IMR-90 (cell line): Measurements from ENCODE around the gene MICB. TPM values are rescaled to one million over a fixed set of nuclear protein-coding genes. Genes with fewer than 3 reads are reported as not detected.

Experiments used
- ATAC-seq: fragments of 200-7000 bp; cut with Tn5 transposase; 2 replicates; pipeline ENCODE4 v1.9.1; 2020; ENCODE audit warnings: low read depth, mild to moderate bottlenecking, moderate library complexity
- BruUV-seq: library from RNA; stranded (reverse); fragments of 400-500 nt; replicated peaks from 2 replicates; lab custom pipeline; 2021; lab: Mats Ljungman, UMichigan
- CTCF ChIA-PET: fragments of 300-600 bp; formaldehyde crosslinking; extraction: SDS; loops from one replicate; lab custom pipeline; 2021; ENCODE audit warnings: antibody characterized with exemption; lab: Yijun Ruan, JAX
- POLR2A ChIA-PET: fragments of 300-600 bp; sonication (Branson Sonifier 250); formaldehyde crosslinking; loops from one replicate; lab custom pipeline; 2022; ENCODE audit warnings: antibody characterized with exemption; ENCODE audit not compliant: unreplicated experiment; lab: Charles Lee
- DNase-seq: peaks from one replicate; pipeline ENCODE4 v3.0.0; 2013
- H2AFZ ChIP-seq: replicated peaks from 2 replicates; pipeline ENCODE3; 2013; ENCODE audit warnings: low read length, mild to moderate bottlenecking; ENCODE audit not compliant: poor library complexity
- H2AK5ac ChIP-seq: 2 replicates; pipeline ENCODE4 v1.6.1; 2013; ENCODE audit warnings: low read depth, low read length, inconsistent platforms
- H2AK9ac ChIP-seq: replicated peaks from 2 replicates; pipeline ENCODE3; 2013; ENCODE audit warnings: mild to moderate bottlenecking, low read depth, low read length, moderate library complexity; ENCODE audit not compliant: poor library complexity
- H2BK120ac ChIP-seq: 2 replicates; pipeline ENCODE4 v1.6.1; 2013; ENCODE audit warnings: low read depth, low read length, inconsistent platforms
- H2BK15ac ChIP-seq: 3 replicates; pipeline ENCODE4 v1.6.1; 2013; ENCODE audit warnings: low read depth, low read length, inconsistent platforms
- H2BK20ac ChIP-seq: 2 replicates; pipeline ENCODE4 v1.6.1; 2013; ENCODE audit warnings: low read depth, mild to moderate bottlenecking, inconsistent platforms, low read length, moderate library complexity
- H2BK5ac ChIP-seq: 2 replicates; pipeline ENCODE4 v1.6.1; 2013; ENCODE audit warnings: mild to moderate bottlenecking, low read depth, low read length, inconsistent platforms; ENCODE audit not compliant: poor library complexity, severe bottlenecking
- H3K14ac ChIP-seq: replicated peaks from 2 replicates; pipeline ENCODE4 v1.6.1; 2013; ENCODE audit warnings: low read depth, low read length, inconsistent platforms
- H3K18ac ChIP-seq: 2 replicates; pipeline ENCODE4 v1.6.1; 2013; ENCODE audit warnings: low read depth, low read length, control low read depth
- H3K23ac ChIP-seq: 2 replicates; pipeline ENCODE4 v1.6.1; 2013; ENCODE audit warnings: low read depth, low read length, inconsistent platforms
- H3K27ac ChIP-seq: 2 replicates; pipeline ENCODE4 v1.5.1; 2013; ENCODE audit warnings: mild to moderate bottlenecking, control low read depth, low read length; ENCODE audit not compliant: insufficient read depth
- H3K27me3 ChIP-seq: 2 replicates; pipeline ENCODE4 v1.6.1; 2013; ENCODE audit warnings: low read length; ENCODE audit not compliant: control insufficient read depth, insufficient read depth
- H3K36me3 ChIP-seq: 2 replicates; pipeline ENCODE4 v1.6.1; 2013; ENCODE audit warnings: low read length, mixed read lengths; ENCODE audit not compliant: control insufficient read depth, insufficient read depth
- H3K4ac ChIP-seq: 2 replicates; pipeline ENCODE4 v1.6.1; 2013; ENCODE audit warnings: low read depth, low read length, inconsistent platforms
- H3K4me1 ChIP-seq: 2 replicates; pipeline ENCODE4 v1.6.1; 2013; ENCODE audit warnings: low read length, mixed read lengths; ENCODE audit not compliant: control insufficient read depth, insufficient read depth
- H3K4me2 ChIP-seq: 2 replicates; pipeline ENCODE4 v1.6.1; 2013; ENCODE audit warnings: low read depth, mild to moderate bottlenecking, control low read depth, low read length, moderate library complexity
- H3K4me3 ChIP-seq: 2 replicates; pipeline ENCODE4 v1.5.1; 2013; ENCODE audit warnings: low read depth, mild to moderate bottlenecking, control low read depth, low read length, moderate library complexity; ENCODE audit not compliant: insufficient read depth
- H3K56ac ChIP-seq: 2 replicates; pipeline ENCODE4 v1.6.1; 2013; ENCODE audit warnings: low read length, inconsistent platforms; ENCODE audit not compliant: insufficient read depth; ENCODE audit errors: extremely low read depth
- H3K79me1 ChIP-seq, 2 experiments: 2 replicates each; pipeline ENCODE4 v1.6.1; 2013; ENCODE audit warnings: low read length in 2 of 2, inconsistent platforms in 1 of 2, low read depth in 1 of 2
- H3K9ac ChIP-seq: 2 replicates; pipeline ENCODE4 v1.6.1; 2013; ENCODE audit warnings: low read depth, low read length, control low read depth
- H3K9me1 ChIP-seq: 2 replicates; pipeline ENCODE4 v1.6.1; 2013; ENCODE audit warnings: low read length, inconsistent platforms; ENCODE audit not compliant: insufficient read depth
- H3K9me3 ChIP-seq: 2 replicates; pipeline ENCODE4 v1.6.1; 2013; ENCODE audit warnings: low read length; ENCODE audit not compliant: control insufficient read depth, insufficient read depth
- H4K20me1 ChIP-seq: 2 replicates; pipeline ENCODE4 v1.6.1; 2013; ENCODE audit warnings: low read length, inconsistent platforms; ENCODE audit not compliant: insufficient read depth
- H4K5ac ChIP-seq: 2 replicates; pipeline ENCODE4 v1.6.1; 2013; ENCODE audit warnings: mild to moderate bottlenecking, low read depth, low read length, control low read depth
- H4K8ac ChIP-seq, 2 experiments: 2 replicates each; pipeline ENCODE4 v1.6.1; 2013; ENCODE audit warnings: low read depth in 2 of 2, low read length in 2 of 2, control low read depth in 1 of 2, inconsistent platforms in 1 of 2
- H4K91ac ChIP-seq: 2 replicates; pipeline ENCODE4 v1.6.1; 2013; ENCODE audit warnings: low read depth, low read length, inconsistent platforms; ENCODE audit not compliant: insufficient read depth
- BHLHE40 ChIP-seq: fragments of 150-350 bp; IDR thresholded peaks from 2 replicates; pipeline ENCODE4 v1.6.1; 2016; ENCODE audit warnings: mild to moderate bottlenecking, low read depth, low read length
- CHD1 ChIP-seq: IDR thresholded peaks from 2 replicates; pipeline ENCODE4 v1.6.1; 2012; ENCODE audit warnings: low read depth, low read length, improper control_type of control experiment
- CTCF ChIP-seq: conservative IDR thresholded peaks from 2 replicates; pipeline ENCODE4 v1.5.1; 2012; ENCODE audit warnings: mild to moderate bottlenecking, low read depth, low read length, improper control_type of control experiment
- FOS ChIP-seq: fragments of 150-350 bp; IDR thresholded peaks from 2 replicates; pipeline ENCODE4 v1.6.1; 2016; ENCODE audit warnings: low read depth, low read length
- MAZ ChIP-seq: IDR thresholded peaks from 2 replicates; pipeline ENCODE4 v1.6.1; 2012; ENCODE audit warnings: low read depth, mild to moderate bottlenecking, low read length, improper control_type of control experiment, moderate library complexity, borderline replicate concordance
- USF2 ChIP-seq: fragments of 150-350 bp; IDR thresholded peaks from 2 replicates; pipeline ENCODE4 v1.6.1; 2017; ENCODE audit warnings: mild to moderate bottlenecking, antibody characterized with exemption, low read length, low read depth
- WGBS, 2 experiments: methylation state at CpG; one replicate each; pipeline versions ENCODE4 v1.1.5 to v1.1.7; 2013; ENCODE audit warnings: missing lambda C conversion rate in 2 of 2; ENCODE audit not compliant: insufficient read length in 1 of 2; ENCODE audit errors: extremely low coverage in 2 of 2; 5-methylcytosine and 5-hydroxymethylcytosine counted together
- dilution Hi-C: fragments of 300-500 bp; cut with HindIII; formaldehyde crosslinking; loops from one replicate; pipeline ENCODE4 v1.14.3; 2018; ENCODE audit warnings: low sequenced_read_pairs; ENCODE audit not compliant: unreplicated experiment
- in situ Hi-C: fragments of 300-500 bp; cut with MboI; formaldehyde crosslinking; loops from 3 replicates; pipeline ENCODE4 v1.14.3; 2019; ENCODE audit warnings: low sequenced_read_pairs, inconsistent platforms, mixed read lengths
- intact Hi-C: fragments of 100-400 bp; cut with micrococcal nuclease; formaldehyde crosslinking; loops from 2 replicates; pipeline ENCODE4 v1.10.0; 2022
- polyA plus RNA-seq, 3 experiments: library from polyadenylated mRNA; depleted of rRNA; stranded (reverse); fragments of >200 nt; gene quantifications; 2 replicates each; pipeline ENCODE4 v1.2.3, GENCODE V29; 2012; ENCODE audit warnings: low replicate concordance in 1 of 3
- total RNA-seq: library from RNA; depleted of rRNA; stranded (reverse); fragments of >200 nt; gene quantifications from 2 replicates; pipeline ENCODE4 v1.2.3, GENCODE V29; 2012

MICB gene
- total and polyA plus RNA-seq, 2 of the 4 experiments (the other 2 are of a cell fraction), result 9.6 to 11.1 TPM

- H2BK5ac ChIP-seq, result no peak overlapping the region
- ChIA-PET CTCF (interaction anchor here (0.6 to 0.9 kb wide), 2 partner anchors 9 to 64 kb away, joined by 3 to 4 read pairs; partner anchors contain the start of gene DDX39B), POLR2A (interaction anchor here (0.6 to 0.7 kb wide), 2 partner anchors 8 to 15 kb away, joined by 4 to 7 read pairs; no protein-coding TSS in a partner anchor)
- ATAC-seq, result no peak
- H3K4ac ChIP-seq, result no peak overlapping the region
- no peak overlapping the region for H2AK9ac ChIP-seq
- intact Hi-C loops (no loop called here), dilution Hi-C loops (no loop called here), in situ Hi-C loops (no loop called here)
- H3K27me3 ChIP-seq, result no peaks in the 10 kb centered on the region
- H4K20me1 ChIP-seq, result peaks cover 78% of the 10 kb centered on the region
- H3K14ac ChIP-seq, result no peak overlapping the region
- no peaks in the 10 kb centered on the region for H3K9me3 ChIP-seq
- H2AK5ac ChIP-seq, result no peak overlapping the region
- H4K91ac ChIP-seq, result no peak overlapping the region
- H3K18ac ChIP-seq, result no peak overlapping the region
- H3K4me2 ChIP-seq, result no peak overlapping the region
- peaks cover 36 to 73% of the 10 kb centered on the region in 2 experiments for H3K79me1 ChIP-seq
- H3K4me1 ChIP-seq, result peaks cover under 1% of the 10 kb centered on the region; the same call in 1 of the 2 replicates
- no peak overlapping the region for H3K27ac ChIP-seq
- no peak overlapping the region for H2BK120ac ChIP-seq
- H3K4me3 ChIP-seq, result no peak overlapping the region
- H3K9ac ChIP-seq, result no peak overlapping the region
- no peak overlapping the region for H4K8ac ChIP-seq
- no TSS peak for BruUV-seq
- peaks cover 10% of the 10 kb centered on the region; the same call in 1 of the 2 replicates for H3K9me1 ChIP-seq
- H3K36me3 ChIP-seq, result peaks cover 72% of the 10 kb centered on the region
- H4K5ac ChIP-seq, result no peak overlapping the region
- no peak for DNase-seq
- H2BK15ac ChIP-seq, result no peak overlapping the region
- H3K23ac ChIP-seq, result no peak overlapping the region
- no peak overlapping the region for H3K56ac ChIP-seq
- no peak for TF ChIP-seq USF2
- no peak for TF ChIP-seq FOS
- TF ChIP-seq CHD1, result no peak
- TF ChIP-seq MAZ, result no peak
- no peak for TF ChIP-seq CTCF
- TF ChIP-seq BHLHE40, result no peak
- WGBS, 2 experiments, result no CpG with 5 or more reads among the region's 9 CpGs
- no peak overlapping the region for H2AFZ ChIP-seq
- no peak overlapping the region for H2BK20ac ChIP-seq
Observed at GRCh38 chr6:31531771-31532643, 34.1 kb downstream of the MICB start.
